HG03280 (cell line): Measurements from ENCODE around the gene FOXRED1.
"Not testable (repeated sequence)": the region's sequence is repeated elsewhere in the genome, so short reads cannot be mapped to it uniquely, and the experiment has no call there.

Source experiments
- ATAC-seq: cut with Tn5 transposase; IDR thresholded peaks from one replicate; pipeline ENCODE4 v1.9.1; 2021; ENCODE audit warnings: mild to moderate bottlenecking, moderate library complexity; ENCODE audit not compliant: unreplicated experiment

The FOXRED1 gene

GRCh38 chr11:126268708-126269579, at the start of gene FOXRED1, which contains the start of gene SRPRA:
Gene FOXRED1 (plus strand): TSS chr11:126269154. CDS start chr11:126269207, 53 bp downstream.
Gene SRPRA (minus strand): TSS chr11:126268895. CDS start chr11:126268804, 91 bp downstream.
- peak; percentile 100 for ATAC-seq

GRCh38 chr11:126219547-126219946, 49.4 kb upstream of the FOXRED1 start:
- ATAC-seq: no peak

- no peak for ATAC-seq
Observed at GRCh38 chr11:126224647-126225294, 44.2 kb upstream of the FOXRED1 start.

- ATAC-seq: no peak
Observed at GRCh38 chr11:126225295-126225665, 43.7 kb upstream of the FOXRED1 start.

GRCh38 chr11:126226334-126227084, 42.4 kb upstream of the FOXRED1 start:
- no peak for ATAC-seq

GRCh38 chr11:126229858-126230540, 39.0 kb upstream of the FOXRED1 start:
- ATAC-seq: no peak

- no peak for ATAC-seq
Observed at GRCh38 chr11:126231725-126232459, 37.1 kb upstream of the FOXRED1 start.

- no peak for ATAC-seq
Observed at GRCh38 chr11:126232683-126233082, 36.3 kb upstream of the FOXRED1 start.

GRCh38 chr11:126233391-126233790, 35.6 kb upstream of the FOXRED1 start:
- no peak for ATAC-seq

- ATAC-seq: no peak
Observed at GRCh38 chr11:126246636-126247035, 22.3 kb upstream of the FOXRED1 start.

- ATAC-seq: no peak
Observed at GRCh38 chr11:126253265-126253664, 15.7 kb upstream of the FOXRED1 start.

- ATAC-seq: no peak
Observed at GRCh38 chr11:126254819-126255218, 14.1 kb upstream of the FOXRED1 start.

GRCh38 chr11:126255507-126255906, 13.4 kb upstream of the FOXRED1 start:
- not testable (repeated sequence) for ATAC-seq

GRCh38 chr11:126256216-126256615, 12.7 kb upstream of the FOXRED1 start:
- no peak for ATAC-seq

- no peak for ATAC-seq
Observed at GRCh38 chr11:126257144-126257543, 11.8 kb upstream of the FOXRED1 start.

GRCh38 chr11:126257764-126258163, 11.2 kb upstream of the FOXRED1 start:
- ATAC-seq: no peak

- ATAC-seq: no peak
Observed at GRCh38 chr11:126262216-126262615, 6.7 kb upstream of the FOXRED1 start.

GRCh38 chr11:126263489-126263888, 5.5 kb upstream of the FOXRED1 start:
- no peak for ATAC-seq

GRCh38 chr11:126265811-126266210, 3.1 kb upstream of the FOXRED1 start:
- ATAC-seq: no peak

- no peak for ATAC-seq
Observed at GRCh38 chr11:126267650-126268049, 1.3 kb upstream of the FOXRED1 start.
